H54 (cell line): ENCODE measurements around the gene PHLDB3.
"Not testable (repeated sequence)": the region's sequence is repeated elsewhere in the genome, so short reads cannot be mapped to it uniquely, and the experiment has no call there.

Experiments used
- DNase-seq: peaks from one replicate; pipeline ENCODE4 v3.0.0; 2011; ENCODE audit warnings: low spot score, mixed read lengths; ENCODE audit not compliant: insufficient read length
- FAIRE-seq: peaks from 3 replicates; lab custom pipeline; 2011; peaks lifted over from hg19 to GRCh38; lab: Jason Lieb, UNC
- POLR2A ChIP-seq: IDR thresholded peaks from 2 replicates; pipeline ENCODE4 v1.6.1; 2011; ENCODE audit warnings: low read depth, mild to moderate bottlenecking, low read length

The PHLDB3 gene

DNA sequence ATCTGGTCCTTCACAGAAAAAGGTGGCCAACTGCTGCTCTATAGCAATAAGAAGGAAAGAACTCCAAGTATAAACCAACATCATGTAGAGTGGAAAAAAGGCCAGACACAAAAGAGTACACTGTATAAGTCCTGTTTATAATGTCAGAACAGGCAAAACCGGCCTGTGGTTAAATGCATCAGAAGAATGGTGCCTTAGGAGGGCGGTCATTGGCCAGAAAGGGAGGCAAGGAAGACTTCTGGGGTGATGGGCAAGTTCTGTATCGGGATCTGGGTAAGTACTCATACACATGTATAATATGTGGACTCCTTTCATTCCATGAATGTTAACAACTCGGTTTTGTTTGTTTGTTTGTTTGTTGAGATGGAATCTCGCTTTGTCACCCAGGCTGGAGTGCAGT is 18.4 kb upstream of the PHLDB3 start:
- FAIRE-seq (no peak), DNase-seq (no peak)
- no peak for TF ChIP-seq POLR2A

DNA sequence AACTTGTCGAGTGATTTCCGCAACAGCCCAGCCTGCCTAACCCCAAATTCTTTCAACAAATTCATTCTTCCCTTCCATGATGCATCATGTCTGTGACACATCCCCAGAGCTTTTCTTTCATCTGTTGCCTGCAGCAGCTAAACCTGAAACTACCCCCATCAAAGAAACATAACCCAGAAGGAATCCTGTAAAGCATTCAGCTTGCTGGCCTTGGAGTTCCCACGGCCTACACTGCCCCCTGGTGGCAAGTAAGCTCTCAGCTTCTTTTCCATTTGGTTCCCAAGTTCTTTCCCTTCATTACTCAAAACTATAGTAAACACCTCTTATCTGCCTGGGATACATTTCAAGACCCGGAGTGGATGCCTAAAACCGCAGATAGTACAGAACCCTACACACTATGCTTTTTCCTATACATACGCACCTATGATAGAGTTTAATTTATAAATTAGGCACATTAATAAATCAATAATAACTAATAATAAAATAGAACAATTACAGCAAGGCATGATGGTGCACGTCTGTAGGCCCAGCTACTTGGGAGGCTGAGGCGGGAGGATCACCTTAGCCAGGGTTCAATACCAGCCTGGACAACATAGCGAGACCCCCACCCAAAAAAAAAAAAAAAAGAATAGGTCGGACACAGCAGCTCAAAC is 15.0 kb upstream of the PHLDB3 start:
- FAIRE-seq (peak; percentile 82), DNase-seq (peak; percentile 78)
- TF ChIP-seq POLR2A: no peak

DNA sequence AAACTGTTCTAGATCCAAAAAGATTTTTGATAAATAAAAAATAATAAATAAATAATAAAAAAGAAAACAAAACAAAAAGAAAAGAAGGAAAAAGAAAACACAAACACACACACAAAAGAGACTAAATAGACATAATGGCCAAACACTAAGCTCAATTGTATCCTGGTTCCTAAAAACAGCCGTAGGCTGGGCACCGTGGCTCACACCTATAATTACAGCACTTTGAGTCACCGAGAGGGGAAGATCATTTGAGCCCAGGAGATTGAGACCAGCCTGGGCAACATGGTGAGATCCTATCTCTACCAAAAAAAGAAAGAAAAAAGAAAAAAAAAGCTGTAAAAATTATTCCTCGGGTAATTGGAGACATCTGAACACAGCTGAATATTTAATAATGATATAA is 13.5 kb upstream of the PHLDB3 start:
- TF ChIP-seq POLR2A: no peak
- FAIRE-seq: no peak
- no peak for DNase-seq

DNA sequence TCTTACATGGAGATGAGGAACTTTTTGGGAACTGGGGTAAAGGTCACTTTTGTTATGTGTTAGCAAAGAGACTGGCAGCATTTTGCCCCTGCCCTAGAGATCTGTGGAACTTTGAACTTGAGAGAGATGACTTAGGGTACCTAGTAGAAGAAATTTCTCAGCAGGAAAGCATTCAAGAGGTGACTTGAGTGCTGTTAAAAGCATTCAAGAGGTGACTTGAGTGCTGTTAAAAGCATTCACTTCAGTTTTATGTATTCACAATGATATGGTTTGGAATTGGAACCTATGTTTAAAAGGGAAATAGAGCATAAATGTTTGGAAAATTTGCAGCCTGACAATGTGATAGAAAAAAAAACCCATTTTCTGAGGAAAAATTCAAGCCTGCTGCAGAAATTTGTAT is 7.9 kb upstream of the PHLDB3 start:
- FAIRE-seq, DNase-seq: not testable (repeated sequence)

DNA sequence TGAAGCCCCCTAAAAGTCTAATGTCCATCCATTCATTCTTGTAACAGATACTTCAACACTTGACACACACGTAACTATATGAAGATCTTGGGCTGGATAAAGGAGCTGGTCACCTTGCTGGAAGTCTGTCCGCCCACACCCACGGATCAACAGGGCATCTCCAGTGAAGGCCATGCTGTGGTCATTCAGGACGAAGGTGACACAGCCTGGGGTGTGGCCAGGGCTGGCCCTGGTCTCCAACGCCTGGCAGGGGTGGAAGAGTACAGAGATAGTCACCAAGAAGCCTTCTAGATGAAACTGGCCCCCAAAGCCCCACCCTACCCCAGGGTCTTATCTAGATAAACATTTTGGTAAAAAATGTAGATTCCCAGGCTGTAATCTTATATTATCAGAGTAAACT is 6.8 kb upstream of the PHLDB3 start:
- no peak for TF ChIP-seq POLR2A
- FAIRE-seq (no peak), DNase-seq (no peak)

DNA sequence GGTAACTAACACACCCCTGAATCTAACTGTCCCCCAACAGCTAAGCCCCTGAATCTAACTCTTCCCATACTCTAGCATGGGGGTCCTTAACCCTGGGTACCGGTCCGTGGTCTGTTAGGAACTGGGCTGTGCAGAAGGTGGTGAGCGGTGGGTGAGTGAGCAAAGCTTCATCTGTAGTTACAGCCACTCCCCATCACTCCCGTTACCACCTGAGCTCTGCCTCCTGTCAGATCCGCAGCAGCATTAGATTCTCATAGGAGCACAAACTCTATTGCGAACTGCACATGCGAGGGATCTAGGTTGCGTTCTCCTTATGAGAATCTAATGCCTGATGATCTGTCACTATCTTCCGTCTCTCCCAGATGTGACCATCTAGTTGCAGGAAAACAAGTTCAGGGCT is 6.2 kb upstream of the PHLDB3 start:
- TF ChIP-seq POLR2A: no peak
- FAIRE-seq (no peak), DNase-seq (no peak)

DNA sequence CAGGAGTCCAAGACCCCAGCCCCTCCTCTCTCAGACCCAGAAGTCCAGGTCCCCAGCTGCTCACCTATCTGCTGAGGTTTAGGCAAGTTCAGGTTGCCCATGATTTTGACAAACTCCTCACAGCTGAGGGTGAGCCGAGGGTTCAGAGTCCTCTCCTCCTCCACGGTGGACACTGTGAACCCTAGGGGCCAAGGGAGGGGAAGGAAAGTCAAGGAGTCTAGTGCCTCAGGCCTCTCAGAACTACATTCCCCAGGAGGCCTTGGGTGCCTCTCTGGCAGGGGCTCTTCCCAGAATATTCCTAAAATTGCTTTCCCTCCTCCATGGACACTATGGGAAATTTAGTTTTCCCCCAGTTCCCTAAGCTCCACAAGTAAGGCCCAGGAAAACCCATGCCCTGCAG is 3.3 kb upstream of the PHLDB3 start:
- DNase-seq (no peak), FAIRE-seq (no peak)
- no peak for TF ChIP-seq POLR2A

DNA sequence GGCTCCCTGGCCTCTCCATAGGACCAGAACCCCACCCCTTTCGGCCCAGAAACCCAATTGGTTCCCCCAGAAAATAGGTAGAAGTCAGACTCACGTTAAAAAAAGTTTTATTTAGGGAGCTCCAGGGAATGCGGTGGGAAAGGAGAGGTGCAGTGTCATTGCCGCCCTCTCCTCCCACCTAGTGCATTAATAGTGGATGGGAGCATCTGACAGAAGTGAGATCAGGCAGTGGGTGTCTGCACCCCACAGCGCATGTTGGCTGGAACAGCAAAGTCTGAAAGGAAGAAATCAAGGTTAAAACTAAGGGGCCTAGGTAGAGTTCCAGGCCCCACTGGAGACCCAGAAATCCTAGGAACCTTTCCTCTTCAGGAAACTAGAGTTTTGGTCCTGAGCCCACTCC is 2.1 kb upstream of the PHLDB3 start:
- no peak for DNase-seq
- no peak for FAIRE-seq
- TF ChIP-seq POLR2A: no peak

DNA sequence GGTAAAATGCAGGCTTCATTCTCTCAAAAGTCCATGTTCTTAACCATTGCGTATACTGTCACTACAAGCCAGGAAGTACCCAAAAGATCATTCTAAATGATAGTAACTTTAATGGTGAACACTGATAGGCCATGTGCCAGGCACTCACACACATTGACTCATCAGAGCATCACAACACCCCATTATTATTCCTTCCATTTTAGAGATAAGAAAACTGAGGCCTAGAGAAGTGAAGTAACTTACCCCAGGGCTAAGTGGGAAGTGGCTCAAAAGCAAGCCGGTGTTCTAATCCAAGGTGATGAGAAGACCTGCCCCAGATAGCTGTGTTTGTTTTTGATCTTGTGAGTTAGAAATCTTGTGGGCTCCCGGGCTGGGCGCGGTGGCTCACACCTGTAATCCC is 1.4 kb upstream of the PHLDB3 start:
- TF ChIP-seq POLR2A: no peak
- FAIRE-seq (no peak), DNase-seq (no peak)

DNA sequence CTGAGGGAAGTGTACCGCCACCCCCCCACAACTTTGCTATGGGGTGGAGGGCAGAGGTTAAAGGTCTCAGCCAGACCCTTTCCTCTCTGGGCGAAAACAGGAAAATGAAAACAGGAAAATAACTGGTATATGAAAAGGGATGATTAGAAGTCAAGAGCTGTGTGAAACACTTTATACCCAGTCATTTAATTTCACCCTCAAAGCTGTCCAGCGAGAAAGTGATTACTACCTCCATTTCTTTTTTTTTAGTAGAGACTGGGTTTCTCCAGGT is 575 bp upstream of the PHLDB3 start:
- FAIRE-seq (no peak), DNase-seq (no peak)
- TF ChIP-seq POLR2A: no peak

DNA sequence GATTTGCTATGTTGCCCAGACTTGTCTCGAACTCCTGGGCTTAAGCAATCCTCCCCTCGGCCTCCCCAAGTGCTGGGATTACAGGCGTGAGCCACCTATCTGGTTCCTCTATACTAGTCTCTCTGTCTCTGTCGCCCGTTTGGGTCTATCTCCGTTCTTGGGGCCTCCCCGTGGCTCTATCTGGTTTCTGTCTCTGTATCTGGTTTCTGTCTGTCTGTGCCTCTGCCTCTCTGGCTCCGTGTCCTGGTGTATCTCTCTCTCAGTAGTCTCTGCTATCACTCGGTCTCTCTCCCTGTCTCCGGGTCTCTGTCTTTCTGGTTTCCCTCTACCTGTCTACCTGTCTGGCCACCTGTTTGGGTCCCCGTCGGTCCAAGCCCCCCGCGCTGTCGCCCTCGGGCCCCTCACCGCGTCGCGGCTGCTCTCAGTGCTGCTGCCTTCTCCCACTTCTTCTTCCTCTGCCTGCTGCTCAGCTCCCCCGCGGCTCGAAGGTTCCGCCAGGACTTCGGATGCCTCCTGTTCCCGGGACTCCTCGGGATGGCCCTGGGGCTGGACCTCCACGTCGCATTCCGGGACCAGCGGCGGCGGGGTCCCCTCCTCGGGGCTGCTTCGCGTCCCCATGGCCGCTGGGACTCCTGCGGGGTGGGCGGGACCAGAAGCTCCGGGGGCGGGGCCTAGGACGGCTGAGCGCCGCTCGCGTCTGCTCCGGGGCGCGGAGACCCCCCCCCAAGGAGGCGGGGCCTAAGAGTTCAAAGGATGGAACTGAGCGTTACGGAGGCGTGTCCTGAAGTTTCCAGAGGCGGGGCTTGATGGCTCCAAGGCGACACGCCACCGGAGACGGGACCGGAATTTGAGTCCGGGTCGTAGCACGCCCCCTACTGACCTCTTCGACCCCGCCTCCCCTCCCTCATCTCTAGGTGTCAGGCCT is 783 bp downstream of the PHLDB3 start:
- FAIRE-seq (no peak), DNase-seq (peak; percentile 97)
- peak; percentile 32; the same call in 1 of the 2 replicates for TF ChIP-seq POLR2A

DNA sequence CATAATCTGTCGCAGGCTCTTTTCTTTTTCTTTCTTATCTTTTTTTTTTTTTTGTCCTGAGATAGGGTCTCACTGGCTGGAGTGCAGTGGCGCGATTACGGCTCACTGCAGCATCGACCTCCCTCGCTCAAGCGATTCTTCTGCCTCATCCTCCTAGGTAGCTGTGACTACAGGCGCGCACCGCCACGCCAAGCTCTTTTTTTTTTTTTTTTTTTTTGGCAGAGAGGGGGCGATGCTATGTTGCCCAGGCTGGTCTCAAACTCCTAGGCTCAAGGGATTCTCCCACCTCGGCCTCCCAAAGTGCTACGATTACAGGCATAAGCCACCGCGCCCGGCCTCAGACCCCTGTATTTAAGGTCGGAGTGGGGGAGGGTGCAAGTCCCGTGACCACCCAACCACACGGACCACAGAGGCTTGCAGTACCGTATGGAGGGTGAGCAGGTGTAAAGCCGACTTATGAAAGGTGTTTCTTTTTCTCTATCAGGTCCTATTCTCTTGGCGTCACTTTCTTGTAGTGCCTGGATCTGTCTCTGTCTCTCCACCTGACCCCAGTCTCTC is 2.0 kb downstream of the PHLDB3 start:
- DNase-seq (no peak), FAIRE-seq (no peak)
- no peak for TF ChIP-seq POLR2A

DNA sequence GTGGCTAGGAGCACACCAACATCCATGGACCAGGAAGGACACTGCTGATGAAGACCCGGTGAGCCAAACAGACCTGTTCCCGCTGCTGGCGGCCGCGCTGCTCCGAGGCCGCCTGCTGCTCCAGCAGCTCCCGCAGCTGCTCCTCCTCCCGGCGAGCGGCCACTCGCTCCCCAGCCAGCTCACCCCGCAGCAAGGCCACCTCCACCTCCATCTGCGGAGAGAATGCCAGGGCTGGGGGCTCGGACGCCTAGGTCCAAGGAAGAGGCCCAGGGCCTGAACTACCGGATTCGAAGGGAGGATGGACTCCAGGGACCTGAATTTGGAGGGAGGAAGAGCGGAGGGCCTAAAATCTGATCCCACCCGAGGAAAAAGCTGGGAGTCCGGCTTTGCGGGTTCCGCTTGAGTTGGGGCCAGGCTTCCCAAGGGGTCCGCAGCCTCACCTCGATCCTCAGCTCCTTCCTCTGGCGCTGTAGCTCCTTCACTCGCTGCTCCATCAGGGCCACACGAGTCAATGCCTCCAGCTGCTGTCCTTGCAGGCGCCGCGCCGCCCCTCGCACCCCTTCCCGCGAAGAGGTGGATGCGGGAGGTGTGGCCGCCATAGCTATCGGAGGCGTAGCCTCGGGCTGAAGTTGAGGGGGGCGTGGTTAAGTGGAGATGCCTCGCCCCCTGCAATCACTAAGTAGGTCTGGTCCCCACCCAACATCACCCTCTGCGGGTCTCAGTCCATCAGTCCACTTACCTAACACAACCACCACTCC is 2.7 kb downstream of the PHLDB3 start:
- no peak for DNase-seq

DNA sequence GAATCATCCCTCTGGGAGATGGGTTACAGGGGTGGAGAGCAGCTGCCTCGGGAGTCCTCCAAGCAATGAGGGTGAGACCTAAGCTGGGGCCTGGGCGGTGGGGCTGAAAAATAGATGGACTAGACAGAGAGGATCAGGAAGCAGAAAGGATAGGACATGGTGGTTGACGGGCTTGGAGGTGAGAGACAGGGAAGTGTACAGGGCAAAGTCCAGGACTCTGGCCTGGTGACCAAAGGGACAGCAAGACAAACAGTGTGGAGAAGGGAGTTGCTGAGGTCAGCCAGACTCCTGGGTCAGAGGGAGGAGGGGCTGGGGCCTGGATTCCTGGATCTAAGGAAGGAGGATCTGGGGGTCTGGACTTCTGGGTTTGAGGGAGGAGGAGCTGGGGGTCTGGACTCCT is 5.5 kb downstream of the PHLDB3 start:
- FAIRE-seq (no peak), DNase-seq (no peak)
- TF ChIP-seq POLR2A: no peak

More for the DNA sequence above, 2.7 kb downstream of the PHLDB3 start:
- FAIRE-seq: no peak
- TF ChIP-seq POLR2A: no peak
